DMS153 treated with DMSO at 0.1 percent for 48 hours (cell line): ENCODE results near the gene GNB2.

Source experiments
- DNase-seq: peaks from one replicate; lab custom pipeline; 2025; ENCODE audit not compliant: unreplicated experiment; lab: John Stamatoyannopoulos, UW

GNB2 gene

DNA sequence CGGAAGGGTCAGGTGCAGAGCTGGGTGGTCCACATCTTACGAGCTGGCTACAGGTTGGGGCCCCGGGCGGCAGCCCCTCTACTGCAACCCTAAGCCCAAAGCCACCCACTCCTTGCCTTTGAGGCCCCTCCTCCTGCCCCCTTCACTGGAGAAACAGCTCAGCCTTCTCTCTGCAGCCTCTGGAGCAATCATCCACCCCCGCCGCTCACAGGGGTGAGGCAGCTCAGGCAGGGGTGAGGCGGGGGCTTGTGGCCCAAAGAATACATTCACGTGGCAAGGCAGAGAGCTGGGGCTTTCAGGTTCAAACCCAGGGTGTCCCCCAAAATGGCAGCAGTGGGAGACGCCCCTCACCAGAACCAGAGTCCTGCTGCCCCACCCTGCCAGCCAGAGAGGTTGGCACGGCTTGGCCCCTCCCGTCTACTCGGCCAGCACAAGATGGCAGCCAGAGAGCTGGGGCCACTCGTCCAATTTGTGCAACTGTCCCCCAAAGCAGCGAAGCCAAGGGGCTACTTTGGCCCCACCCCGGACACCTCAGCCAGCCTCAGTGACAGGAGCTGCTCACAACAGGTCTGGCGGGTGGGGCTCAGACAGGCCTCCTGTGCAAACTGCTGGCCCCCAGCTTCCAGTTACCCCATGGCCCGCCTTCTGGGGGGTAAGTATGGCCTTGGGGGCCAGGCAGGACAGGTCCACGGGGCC lies 7.2 kb downstream of the GNB2 start:
- DNase-seq, result no peak

- DNase-seq, result no peak
These were observed 8.1 kb downstream of the GNB2 start for GRCh38 chr7:100681491-100682227.

- no peak for DNase-seq
These were observed 8.7 kb downstream of the GNB2 start for GRCh38 chr7:100682228-100682741.

DNA sequence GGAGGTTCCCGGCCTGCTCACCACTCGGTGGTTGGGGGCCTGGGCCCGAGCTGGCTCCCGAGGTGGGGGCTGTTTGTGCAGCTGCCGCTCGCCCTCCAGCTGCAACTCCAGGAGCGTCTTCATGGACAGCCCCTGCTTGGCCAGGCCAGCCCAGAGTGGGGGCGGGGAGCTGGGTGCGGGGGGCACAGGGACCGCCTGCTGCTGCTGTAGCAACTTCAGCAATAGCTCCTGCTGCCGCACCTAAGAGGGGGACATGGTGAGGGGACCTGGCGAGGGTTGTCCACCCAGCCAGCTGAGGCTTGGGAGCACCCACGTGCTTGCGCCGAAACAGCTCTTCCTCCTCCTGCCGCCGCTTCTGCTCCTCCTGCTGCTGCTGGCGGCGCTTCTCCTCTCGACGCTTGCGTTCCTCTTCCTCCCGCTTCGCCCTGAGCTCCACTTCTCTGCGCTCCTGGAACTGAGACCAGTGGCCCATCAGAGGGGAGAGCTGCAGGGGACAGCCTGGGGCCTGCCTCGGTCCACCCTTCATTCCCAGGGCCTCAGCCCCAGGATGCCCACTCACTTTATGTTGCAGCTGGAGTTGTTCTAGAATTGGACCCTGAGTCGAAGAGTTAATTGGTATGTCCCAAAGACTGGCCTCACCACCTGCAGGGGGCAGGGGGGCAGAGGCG lies 9.6 kb downstream of the GNB2 start:
- no peak for DNase-seq

- DNase-seq, result no peak
These were observed 10.4 kb downstream of the GNB2 start for GRCh38 chr7:100683659-100684533.

DNA sequence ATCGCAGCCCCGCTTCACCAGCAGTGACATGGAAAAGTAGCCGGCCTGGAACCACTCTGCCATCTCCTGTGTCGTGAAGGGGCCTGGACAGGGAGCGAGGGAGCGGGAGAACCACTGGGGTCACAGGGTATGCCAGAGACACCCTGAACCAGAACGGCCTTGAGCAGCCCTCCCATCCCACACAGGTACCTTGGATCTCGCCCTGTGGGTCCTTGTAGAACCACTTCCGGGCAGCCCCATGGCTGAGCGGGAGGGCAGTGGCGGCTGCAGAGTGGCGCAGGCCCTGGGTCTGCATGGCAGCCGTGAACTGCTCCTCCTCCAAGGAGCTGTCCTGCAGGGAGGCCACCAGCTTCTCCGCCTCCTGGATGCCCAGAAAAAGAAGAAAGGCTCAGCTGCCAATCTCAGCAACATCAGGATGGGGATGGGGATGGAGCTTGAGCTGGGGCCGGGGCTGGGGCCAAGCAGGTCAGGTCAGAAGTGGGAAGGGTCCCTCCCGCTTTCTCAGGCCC lies 11.0 kb downstream of the GNB2 start:
- no peak for DNase-seq

- DNase-seq, result no peak
These were observed 11.6 kb downstream of the GNB2 start for GRCh38 chr7:100685049-100685605.

DNA sequence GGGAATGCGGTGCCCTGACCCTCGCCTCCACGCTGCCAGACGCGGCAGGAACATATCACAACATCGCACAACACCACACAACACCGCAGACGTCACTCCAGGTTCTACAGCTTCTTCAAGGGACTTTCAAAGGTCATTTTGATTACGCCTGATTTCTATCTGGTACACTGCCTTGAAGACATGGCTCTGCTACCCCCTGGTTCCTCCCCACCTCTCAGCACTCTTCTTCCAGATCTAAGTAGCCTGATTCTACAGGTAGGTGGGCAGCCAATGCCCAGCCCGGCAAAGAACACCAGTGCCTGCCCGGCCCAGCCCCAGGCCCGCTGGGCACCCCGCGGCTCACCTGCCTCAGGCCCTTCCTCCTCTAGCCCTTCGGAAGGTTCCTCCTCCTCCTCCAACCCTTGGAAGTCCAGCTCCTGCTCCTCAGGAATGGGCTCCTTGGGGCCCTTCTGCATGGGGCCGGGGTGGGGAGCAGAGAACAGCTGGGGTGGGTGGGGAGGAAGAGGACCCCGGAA lies 12.1 kb downstream of the GNB2 start:
- DNase-seq, result no peak

DNA sequence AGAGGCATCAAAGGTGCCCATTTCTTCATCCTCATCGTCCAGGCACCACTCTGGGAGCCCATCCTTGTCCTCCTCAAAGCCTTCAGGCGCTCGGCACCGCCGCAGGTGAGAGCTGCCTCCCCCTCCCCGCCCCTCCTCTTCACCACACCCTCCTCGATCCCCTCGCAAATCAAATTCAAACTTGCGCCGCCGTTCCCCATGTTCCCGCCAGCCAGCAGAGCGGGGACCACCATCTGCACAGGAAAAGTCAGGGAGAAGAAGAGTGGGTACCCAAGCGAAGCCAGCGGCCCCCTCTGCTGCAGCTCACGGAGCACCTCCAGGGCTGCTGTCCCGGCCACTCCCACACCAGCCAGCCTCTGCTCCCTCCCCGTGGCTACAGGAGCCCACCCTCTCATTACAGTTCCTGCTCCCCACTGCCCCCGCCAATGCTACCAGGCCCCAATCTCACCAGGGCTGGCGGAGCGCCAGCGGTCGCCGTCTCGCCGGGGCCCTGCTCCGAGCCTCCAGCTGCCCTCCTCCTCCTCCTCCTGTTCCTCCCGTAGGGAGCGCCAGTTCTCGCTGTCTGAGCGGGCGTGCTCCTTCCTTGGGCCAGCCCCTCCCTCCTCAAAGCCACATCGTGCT lies 12.8 kb downstream of the GNB2 start:
- DNase-seq, result no peak

DNA sequence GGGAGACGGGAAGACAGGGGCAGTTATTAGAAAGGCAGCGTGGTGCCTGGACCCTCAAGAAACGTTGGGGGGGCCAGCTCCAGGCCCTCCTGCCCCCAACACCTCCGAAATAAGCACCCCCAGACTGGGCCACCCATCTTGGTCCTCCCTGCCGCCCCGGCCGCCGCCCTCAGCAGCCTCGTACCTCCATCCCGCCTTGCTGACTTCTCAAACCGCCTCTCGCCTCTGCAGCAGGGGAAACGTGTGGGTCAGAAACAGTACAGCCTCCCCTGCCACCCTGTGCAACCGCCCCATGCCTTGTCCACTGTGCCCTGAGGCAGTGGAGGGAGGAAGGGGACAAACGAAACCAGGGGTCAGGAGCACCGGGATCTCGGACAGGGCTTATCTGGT lies 13.3 kb downstream of the GNB2 start:
- no peak for DNase-seq

DNA sequence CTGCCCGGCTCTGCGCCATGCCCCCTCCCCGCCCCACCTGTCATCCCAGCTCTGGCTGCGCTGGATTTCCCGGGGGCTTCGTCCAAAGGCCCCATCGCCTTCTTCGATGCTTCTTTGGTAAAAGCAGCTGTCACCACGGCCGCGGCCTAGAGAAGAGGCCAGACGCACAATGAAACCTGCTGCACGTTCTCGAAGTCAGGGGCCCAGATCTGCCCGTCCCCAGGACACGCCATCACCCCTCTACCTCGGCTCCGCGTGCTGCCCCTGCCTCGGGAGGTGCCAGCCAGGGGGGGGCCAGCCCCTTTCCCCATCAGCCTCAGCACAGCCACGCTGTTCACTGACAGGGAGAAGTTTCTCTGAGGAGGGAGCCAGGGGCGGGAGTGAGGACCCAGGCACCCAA lies 13.7 kb downstream of the GNB2 start:
- DNase-seq, result no peak

- no peak for DNase-seq
These were observed 14.3 kb downstream of the GNB2 start for GRCh38 chr7:100687751-100688300.

- DNase-seq, result no peak
These were observed 14.9 kb downstream of the GNB2 start for GRCh38 chr7:100688326-100688860.

DNA sequence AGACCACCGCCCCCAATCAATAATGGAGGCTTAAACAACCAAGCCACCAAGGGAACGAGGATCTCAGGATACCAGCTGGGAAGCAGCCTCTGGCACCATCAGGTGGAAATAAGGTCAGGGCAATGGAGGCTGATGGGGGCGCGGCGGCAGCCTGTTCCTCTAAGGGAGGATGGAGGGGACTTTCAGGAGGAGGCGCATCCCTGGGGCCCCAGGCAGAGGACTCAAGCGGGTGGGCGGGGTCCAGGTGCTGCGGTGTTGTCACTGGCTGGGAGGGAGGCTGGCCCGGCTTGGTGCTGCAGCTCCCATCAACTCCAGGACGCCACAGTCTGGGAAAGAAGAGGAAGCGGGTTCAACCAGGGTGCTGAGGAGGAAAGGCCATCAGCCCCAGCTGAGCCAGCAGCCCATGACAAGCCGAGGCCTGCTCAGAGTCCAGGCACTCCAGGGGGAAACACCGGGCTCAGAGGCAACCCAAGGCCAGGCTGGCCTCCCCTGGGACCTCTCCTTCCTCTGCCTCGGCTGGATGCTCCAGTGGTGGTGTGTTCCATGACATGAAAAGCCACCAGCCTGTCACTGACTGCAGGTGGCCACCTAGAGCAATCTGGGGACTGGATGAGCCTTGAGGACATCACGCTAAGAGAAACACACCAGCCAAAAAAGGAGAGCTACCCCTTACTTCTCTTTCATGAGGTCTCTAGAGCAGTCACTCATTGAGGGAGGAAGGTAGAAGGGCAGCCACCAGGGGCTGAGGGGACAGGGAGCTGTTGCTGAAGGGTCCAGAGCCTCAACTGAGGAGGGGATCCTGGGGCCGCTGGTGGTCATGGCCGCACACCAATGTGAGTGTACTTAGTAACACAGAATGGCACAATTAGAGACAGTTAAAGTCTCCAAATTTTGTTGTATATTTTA lies 15.9 kb downstream of the GNB2 start:
- no peak for DNase-seq

GRCh38 chr7:100691676-100692577 lies 18.4 kb downstream of the GNB2 start:
- peak; percentile 40 for DNase-seq

DNA sequence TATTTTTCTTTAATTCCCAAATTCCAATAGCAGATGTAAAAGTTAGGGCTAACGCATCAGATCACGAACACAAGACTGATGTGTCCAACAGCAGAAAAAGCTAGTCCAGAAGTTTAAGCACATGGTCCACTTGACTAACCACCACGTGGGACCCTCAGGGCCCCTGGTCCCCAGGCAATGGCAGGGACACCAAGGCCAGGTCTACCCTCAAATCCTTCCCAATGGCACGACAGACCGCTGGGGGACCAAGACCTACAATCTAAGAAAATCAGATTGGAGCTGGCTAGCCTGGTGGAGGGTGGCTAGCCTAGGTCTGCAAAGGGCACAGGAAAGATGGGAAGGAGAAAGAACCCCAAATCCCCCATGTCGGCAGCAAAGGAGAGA lies 19.0 kb downstream of the GNB2 start:
- no peak for DNase-seq
